A549 treated with CORT108297 at 1 μM for 4 hours (cell line): Measurements from ENCODE around the gene MT3. TPM values are rescaled to one million over a fixed set of nuclear protein-coding genes. Genes with fewer than 3 reads are reported as not detected.

ENCODE experiments used
- total RNA-seq: library from RNA; stranded (reverse); fragments of 200-300 nt; extraction: Qiagen RNA extraction; gene quantifications from 5 replicates; pipeline ENCODE4 v1.2.3, GENCODE V29; 2022

MT3 gene
- total RNA-seq: 0.28 to 0.43 TPM in 2 of 5 replicates, not detected in the others

GRCh38 chr16:56589141-56590039, at the start of gene MT3:
Gene MT3 (plus strand): TSS chr16:56589528. CDS start chr16:56589591, 63 bp downstream.

GRCh38 chr16:56564793-56565477, 24.4 kb upstream of the MT3 start, which contains the start of gene MT4:
Gene MT4 (plus strand): TSS chr16:56565073. CDS start chr16:56565129, 56 bp downstream.

DNA sequence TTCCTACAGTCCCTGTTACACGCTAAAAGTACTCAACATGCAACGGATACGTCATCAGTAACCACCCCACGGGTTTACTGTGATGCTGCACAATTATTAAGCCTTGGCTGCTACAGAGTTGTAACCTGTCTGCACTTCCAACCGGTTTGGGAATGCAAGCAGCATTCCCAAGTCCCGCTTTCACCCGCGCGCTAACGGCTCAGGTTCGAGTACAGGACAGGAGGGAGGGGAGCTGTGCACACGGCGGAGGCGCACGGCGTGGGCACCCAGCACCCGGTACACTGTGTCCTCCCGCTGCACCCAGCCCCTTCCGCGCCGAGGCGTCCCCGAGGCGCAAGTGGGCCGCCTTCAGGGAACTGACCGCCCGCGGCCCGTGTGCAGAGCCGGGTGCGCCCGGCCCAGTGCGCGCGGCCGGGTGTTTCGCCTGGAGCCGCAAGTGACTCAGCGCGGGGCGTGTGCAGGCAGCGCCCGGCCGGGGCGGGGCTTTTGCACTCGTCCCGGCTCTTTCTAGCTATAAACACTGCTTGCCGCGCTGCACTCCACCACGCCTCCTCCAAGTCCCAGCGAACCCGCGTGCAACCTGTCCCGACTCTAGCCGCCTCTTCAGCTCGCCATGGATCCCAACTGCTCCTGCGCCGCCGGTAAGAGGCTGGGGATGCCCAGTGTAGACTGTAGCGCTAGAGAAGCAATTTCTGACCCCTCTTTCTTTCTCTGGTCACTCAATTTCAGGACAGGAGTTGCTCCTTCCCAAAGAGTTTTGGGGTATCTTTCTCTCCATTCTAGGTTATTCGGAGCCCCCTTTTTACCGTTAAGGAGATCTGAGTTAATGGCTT, 18.9 kb downstream of the MT3 start, which contains the start of gene MT2A:
Gene MT2A, plus strand, starts transcription at position 542 of the 833 bp plus-strand sequence. Its CDS starts 72 bp downstream, at position 614.

GRCh38 chr16:56625140-56625942, 36.0 kb downstream of the MT3 start, which contains the start of gene MT1E:
Gene MT1E (plus strand): TSS chr16:56625781. CDS start chr16:56625852, 71 bp downstream.

DNA sequence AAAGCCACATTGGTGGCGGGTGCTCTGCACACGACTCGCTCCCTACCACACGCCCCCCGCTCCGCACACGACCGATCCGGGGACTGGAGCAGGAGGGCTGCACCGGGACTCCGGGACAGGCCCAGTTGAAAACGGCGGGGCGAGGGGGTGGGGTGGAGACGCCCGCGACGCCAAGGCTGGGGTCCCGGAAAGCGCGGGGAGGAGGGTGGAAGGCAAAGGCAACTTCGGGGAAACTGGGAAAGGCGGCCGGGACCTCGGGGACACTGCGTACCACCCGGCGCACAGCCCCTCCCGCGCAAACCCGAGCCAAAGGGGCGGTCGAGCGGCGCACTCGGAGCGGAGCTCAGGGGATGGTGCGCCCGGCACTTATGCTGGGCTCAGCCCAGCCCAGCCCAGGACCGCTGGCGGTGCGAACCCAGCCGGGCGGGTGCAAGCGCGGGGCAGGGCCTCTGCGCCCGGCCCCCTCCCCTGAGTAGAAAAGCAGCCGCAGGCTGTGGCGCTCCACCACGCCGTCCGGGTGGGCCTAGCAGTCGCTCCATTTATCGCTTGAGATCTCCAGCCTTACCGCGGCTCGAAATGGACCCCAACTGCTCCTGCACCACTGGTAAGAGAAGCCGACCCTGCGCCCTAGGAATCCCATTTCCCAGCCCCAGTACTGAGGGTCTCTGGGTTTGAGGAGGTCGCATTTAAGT, 43.0 kb downstream of the MT3 start, which contains the start of gene MT1M:
Gene MT1M, plus strand, starts transcription at position 504 of the 692 bp plus-strand sequence. Its CDS starts 73 bp downstream, at position 577.

GRCh38 chr16:56637814-56638750, 48.8 kb downstream of the MT3 start, which contains the start of gene MT1A:
Gene MT1A (plus strand): TSS chr16:56638666. CDS start chr16:56638739, 73 bp downstream.

Other genes starting within 250 kb of the MT3 start
- 57.4 to 72.4 TPM (median 64.9 TPM) in 5 replicates for gene AMFR, start 164.0 kb upstream of the MT3 start, total RNA-seq
- 94.5 to 123 TPM (median 114 TPM) in 5 replicates for gene NUDT21, start 138.2 kb upstream of the MT3 start, total RNA-seq
- gene OGFOD1, start 138.0 kb upstream of the MT3 start, total RNA-seq: 67.4 to 106 TPM (median 73.5 TPM) in 5 replicates
- gene BBS2, start 69.5 kb upstream of the MT3 start, total RNA-seq: 15.9 to 24.3 TPM (median 18.7 TPM) in 5 replicates
- not detected in 5 replicates for gene MT4, start 24.5 kb upstream of the MT3 start, total RNA-seq
- 843 to 1,140 TPM (median 930 TPM) in 5 replicates for gene MT2A, start 19.1 kb downstream of the MT3 start, total RNA-seq
- gene MT1E, start 36.3 kb downstream of the MT3 start, total RNA-seq: not detected in 5 replicates
- gene MT1M, start 43.1 kb downstream of the MT3 start, total RNA-seq: not detected in 5 replicates
- gene MT1A, start 49.1 kb downstream of the MT3 start, total RNA-seq: 17.2 to 22.0 TPM (median 18.8 TPM) in 5 replicates
- gene MT1B, start 62.4 kb downstream of the MT3 start, total RNA-seq: 0.30 TPM in 1 of 5 replicates, not detected in the others
- 11.8 to 21.5 TPM (median 13.0 TPM) in 5 replicates for gene MT1F, start 68.4 kb downstream of the MT3 start, total RNA-seq
- gene MT1G, start 78.5 kb downstream of the MT3 start, total RNA-seq: not detected in 5 replicates
- not detected in 5 replicates for gene MT1H, start 80.3 kb downstream of the MT3 start, total RNA-seq
- 213 to 332 TPM (median 241 TPM) in 5 replicates for gene MT1X, start 92.9 kb downstream of the MT3 start, total RNA-seq
- 87.0 to 104 TPM (median 101 TPM) in 5 replicates for gene NUP93, start 140.6 kb downstream of the MT3 start, total RNA-seq